ENCODE data around the gene PDHX. TPM values are rescaled to one million over a fixed set of nuclear protein-coding genes. Genes with fewer than 3 reads are reported as not detected.

PDHX gene
- polyA plus RNA-seq, 10 donors, result 21.7 to 31.0 (median 27.2) TPM

DNA sequence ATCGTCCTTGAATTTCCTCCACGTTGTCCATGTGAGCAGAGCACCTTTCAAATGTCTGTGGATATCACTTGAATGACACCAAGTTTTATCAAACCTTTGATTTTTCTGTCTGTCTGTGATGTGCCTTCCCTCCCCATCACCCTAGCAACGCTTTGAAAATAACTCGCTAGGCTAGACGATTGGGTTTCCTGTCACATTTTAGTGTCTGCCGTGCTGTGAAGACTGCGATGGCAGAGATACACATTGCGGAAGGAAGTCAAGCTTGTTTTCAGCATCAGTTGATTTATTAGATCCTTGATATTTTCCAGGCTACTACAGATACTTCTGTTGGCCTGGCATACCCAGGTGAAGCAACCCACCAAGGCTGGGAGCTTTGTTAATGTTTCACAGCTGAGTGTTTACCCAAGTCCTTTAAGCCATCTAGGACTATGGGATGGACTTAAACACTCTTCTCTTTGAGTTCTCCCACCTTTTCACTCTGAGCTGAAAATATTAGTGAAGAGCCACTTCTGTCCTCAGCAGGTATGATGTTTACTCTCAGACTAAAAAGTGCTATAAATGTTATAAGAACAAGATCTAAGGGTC is 128.9 kb downstream of the PDHX start:
- DNase-seq, result peak in 1 of 3 donors; percentile 45

Other genes starting within 250 kb of the PDHX start
- 10 to 100 TPM; 23.7 to 34.0 (median 27.8) TPM for gene APIP, start 239 bp upstream of the PDHX start, polyA plus RNA-seq (ENCODE audit: insufficient read length in 10 of 10)
- gene CD44, start 222.6 kb downstream of the PDHX start, polyA plus RNA-seq (ENCODE audit: insufficient read length in 10 of 10), result 100 to 1,000 TPM; 134 to 235 (median 162) TPM